HepG2 (cell line): ENCODE results near the gene INF2. TPM values are rescaled to one million over a fixed set of nuclear protein-coding genes. Genes with fewer than 3 reads are reported as not detected.

Experiments
- ATF1 ChIP-seq: IDR thresholded peaks from 2 replicates; pipeline ENCODE4 v1.6.1; 2016; ENCODE audit warnings: mild to moderate bottlenecking, control low read depth
- IKZF4 ChIP-seq: sonication (generic); formaldehyde crosslinking; IDR thresholded peaks from 2 replicates; pipeline ENCODE4 v1.5.1; 2020; ENCODE audit warnings: borderline replicate concordance, mild to moderate bottlenecking, low read depth, missing genetic modification reagents; ENCODE audit errors: not compliant biosample characterization
- KDM5B ChIP-seq: sonication (generic); formaldehyde crosslinking; IDR thresholded peaks from 2 replicates; pipeline ENCODE4 v1.4.0; 2020; ENCODE audit warnings: missing genetic modification reagents, mild to moderate bottlenecking, borderline replicate concordance
- MAF1 ChIP-seq: sonication (generic); formaldehyde crosslinking; IDR thresholded peaks from 2 replicates; pipeline ENCODE4 v1.5.0; 2020; ENCODE audit warnings: missing genetic modification reagents, borderline replicate concordance
- MLLT10 ChIP-seq: sonication (generic); formaldehyde crosslinking; IDR thresholded peaks from 2 replicates; pipeline ENCODE4 v1.4.0; 2020; ENCODE audit warnings: missing genetic modification reagents
- PATZ1 ChIP-seq: sonication (generic); formaldehyde crosslinking; IDR thresholded peaks from 2 replicates; pipeline ENCODE4 v1.4.0; 2020; ENCODE audit warnings: missing genetic modification reagents
- ZNF30 ChIP-seq: sonication (generic); formaldehyde crosslinking; IDR thresholded peaks from 2 replicates; pipeline ENCODE4 v1.5.0; 2020; ENCODE audit warnings: mild to moderate bottlenecking, missing genetic modification reagents
- ZNF331 ChIP-seq: sonication (generic); formaldehyde crosslinking; IDR thresholded peaks from 2 replicates; pipeline ENCODE4 v1.4.0; 2020; ENCODE audit warnings: missing genetic modification reagents
- ZNF350 ChIP-seq: sonication (generic); formaldehyde crosslinking; IDR thresholded peaks from 2 replicates; pipeline ENCODE4 v1.4.0; 2020; ENCODE audit warnings: mild to moderate bottlenecking, low read depth, missing genetic modification reagents, borderline replicate concordance
- ZNF792 ChIP-seq: IDR thresholded peaks from 2 replicates; pipeline ENCODE4 v1.6.1; 2016
- polyA plus RNA-seq, 8 experiments: library from polyadenylated mRNA; depleted of rRNA in 3 of 8; stranded (reverse) in 7 of 8; unstranded in 1 of 8; fragments of >200 nt; fragmentation: Illumina TruSeq in 4 of 8; extraction: Trizol in 4 of 8; gene quantifications; 2 replicates each; pipeline versions ENCODE4 v1.2.1 to v1.2.3, GENCODE V29; 2011 to 2016; ENCODE audit warnings: low read depth in 4 of 8, missing spikeins in 1 of 8, mixed read lengths in 1 of 8; ENCODE audit not compliant: insufficient read depth in 1 of 8
- total RNA-seq, 5 experiments: library from RNA; depleted of rRNA; stranded (reverse); fragments of >200 nt; fragmentation: Illumina TruSeq; extraction: Trizol; gene quantifications; 2 replicates each; pipeline ENCODE4 v1.2.3, GENCODE V29; 2016; ENCODE audit warnings: low read depth in 1 of 5
- TF ChIP-seq, protein P1 (sequence below): sonication (generic); formaldehyde crosslinking; IDR thresholded peaks from 2 replicates; pipeline ENCODE4 v1.5.1; 2020; ENCODE audit warnings: missing genetic modification reagents, mild to moderate bottlenecking, borderline replicate concordance
- TF ChIP-seq, protein P2 (sequence below): sonication (generic); formaldehyde crosslinking; IDR thresholded peaks from 2 replicates; pipeline ENCODE4 v1.5.1; 2020; ENCODE audit warnings: mild to moderate bottlenecking, missing genetic modification reagents, moderate library complexity
- TF ChIP-seq, protein P3 (sequence below): sonication (generic); formaldehyde crosslinking; IDR thresholded peaks from 2 replicates; pipeline ENCODE4 v1.4.0; 2020; ENCODE audit warnings: missing genetic modification reagents
- TF ChIP-seq, protein P4 (sequence below): sonication (generic); formaldehyde crosslinking; IDR thresholded peaks from 2 replicates; pipeline ENCODE4 v1.4.0; 2020; ENCODE audit warnings: mild to moderate bottlenecking, missing genetic modification reagents, borderline replicate concordance

INF2 gene
- total and polyA plus RNA-seq, 2 of the 13 experiments (the other 11 are each of a cell fraction or from before 2014, with no cell fraction given) = 16.4 to 26.4 TPM

GRCh38 chr14:104686624-104687517 is 2.5 kb upstream of the INF2 start (continued):
- TF ChIP-seq, protein P1, sequence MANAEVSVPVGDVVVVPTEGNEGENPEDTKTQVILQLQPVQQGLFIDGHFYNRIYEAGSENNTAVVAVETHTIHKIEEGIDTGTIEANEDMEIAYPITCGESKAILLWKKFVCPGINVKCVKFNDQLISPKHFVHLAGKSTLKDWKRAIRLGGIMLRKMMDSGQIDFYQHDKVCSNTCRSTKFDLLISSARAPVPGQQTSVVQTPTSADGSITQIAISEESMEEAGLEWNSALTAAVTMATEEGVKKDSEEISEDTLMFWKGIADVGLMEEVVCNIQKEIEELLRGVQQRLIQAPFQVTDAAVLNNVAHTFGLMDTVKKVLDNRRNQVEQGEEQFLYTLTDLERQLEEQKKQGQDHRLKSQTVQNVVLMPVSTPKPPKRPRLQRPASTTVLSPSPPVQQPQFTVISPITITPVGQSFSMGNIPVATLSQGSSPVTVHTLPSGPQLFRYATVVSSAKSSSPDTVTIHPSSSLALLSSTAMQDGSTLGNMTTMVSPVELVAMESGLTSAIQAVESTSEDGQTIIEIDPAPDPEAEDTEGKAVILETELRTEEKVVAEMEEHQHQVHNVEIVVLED (CRISPR knock-in tag) = no peak
- TF ChIP-seq ATF1 (no peak), KDM5B (CRISPR knock-in tag) (0 out of 2 replicates have a peak, but pooled peaks have one; percentile 6), ZNF792 (CRISPR knock-in tag) (no peak), ZNF30 (CRISPR knock-in tag) (no peak), ZNF350 (CRISPR knock-in tag) (no peak), ZNF331 (CRISPR knock-in tag) (no peak), MLLT10 (CRISPR knock-in tag) (no peak), MAF1 (CRISPR knock-in tag) (no peak), PATZ1 (CRISPR knock-in tag) (0 out of 2 replicates have a peak, but pooled peaks have one; percentile 29), IKZF4 (no peak)
- TF ChIP-seq, protein P2, sequence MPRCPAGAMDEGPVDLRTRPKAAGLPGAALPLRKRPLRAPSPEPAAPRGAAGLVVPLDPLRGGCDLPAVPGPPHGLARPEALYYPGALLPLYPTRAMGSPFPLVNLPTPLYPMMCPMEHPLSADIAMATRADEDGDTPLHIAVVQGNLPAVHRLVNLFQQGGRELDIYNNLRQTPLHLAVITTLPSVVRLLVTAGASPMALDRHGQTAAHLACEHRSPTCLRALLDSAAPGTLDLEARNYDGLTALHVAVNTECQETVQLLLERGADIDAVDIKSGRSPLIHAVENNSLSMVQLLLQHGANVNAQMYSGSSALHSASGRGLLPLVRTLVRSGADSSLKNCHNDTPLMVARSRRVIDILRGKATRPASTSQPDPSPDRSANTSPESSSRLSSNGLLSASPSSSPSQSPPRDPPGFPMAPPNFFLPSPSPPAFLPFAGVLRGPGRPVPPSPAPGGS (CRISPR knock-in tag) = peak; percentile 33
- TF ChIP-seq, protein P3, sequence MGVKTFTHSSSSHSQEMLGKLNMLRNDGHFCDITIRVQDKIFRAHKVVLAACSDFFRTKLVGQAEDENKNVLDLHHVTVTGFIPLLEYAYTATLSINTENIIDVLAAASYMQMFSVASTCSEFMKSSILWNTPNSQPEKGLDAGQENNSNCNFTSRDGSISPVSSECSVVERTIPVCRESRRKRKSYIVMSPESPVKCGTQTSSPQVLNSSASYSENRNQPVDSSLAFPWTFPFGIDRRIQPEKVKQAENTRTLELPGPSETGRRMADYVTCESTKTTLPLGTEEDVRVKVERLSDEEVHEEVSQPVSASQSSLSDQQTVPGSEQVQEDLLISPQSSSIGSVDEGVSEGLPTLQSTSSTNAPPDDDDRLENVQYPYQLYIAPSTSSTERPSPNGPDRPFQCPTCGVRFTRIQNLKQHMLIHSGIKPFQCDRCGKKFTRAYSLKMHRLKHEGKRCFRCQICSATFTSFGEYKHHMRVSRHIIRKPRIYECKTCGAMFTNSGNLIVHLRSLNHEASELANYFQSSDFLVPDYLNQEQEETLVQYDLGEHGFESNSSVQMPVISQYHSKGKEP (CRISPR knock-in tag) = no peak
- TF ChIP-seq, protein P4, sequence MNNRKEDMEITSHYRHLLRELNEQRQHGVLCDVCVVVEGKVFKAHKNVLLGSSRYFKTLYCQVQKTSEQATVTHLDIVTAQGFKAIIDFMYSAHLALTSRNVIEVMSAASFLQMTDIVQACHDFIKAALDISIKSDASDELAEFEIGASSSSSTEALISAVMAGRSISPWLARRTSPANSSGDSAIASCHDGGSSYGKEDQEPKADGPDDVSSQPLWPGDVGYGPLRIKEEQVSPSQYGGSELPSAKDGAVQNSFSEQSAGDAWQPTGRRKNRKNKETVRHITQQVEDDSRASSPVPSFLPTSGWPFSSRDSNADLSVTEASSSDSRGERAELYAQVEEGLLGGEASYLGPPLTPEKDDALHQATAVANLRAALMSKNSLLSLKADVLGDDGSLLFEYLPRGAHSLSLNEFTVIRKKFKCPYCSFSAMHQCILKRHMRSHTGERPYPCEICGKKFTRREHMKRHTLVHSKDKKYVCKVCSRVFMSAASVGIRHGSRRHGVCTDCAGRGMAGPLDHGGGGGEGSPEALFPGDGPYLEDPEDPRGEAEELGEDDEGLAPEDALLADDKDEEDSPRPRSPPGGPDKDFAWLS (CRISPR knock-in tag) = no peak
